Measurements from ENCODE around the gene UAP1L1. TPM values are rescaled to one million over a fixed set of nuclear protein-coding genes. Genes with fewer than 3 reads are reported as not detected.

Gene UAP1L1
- total RNA-seq, 2 donors from 2014 or later = 2.6 to 4.5 TPM

DNA sequence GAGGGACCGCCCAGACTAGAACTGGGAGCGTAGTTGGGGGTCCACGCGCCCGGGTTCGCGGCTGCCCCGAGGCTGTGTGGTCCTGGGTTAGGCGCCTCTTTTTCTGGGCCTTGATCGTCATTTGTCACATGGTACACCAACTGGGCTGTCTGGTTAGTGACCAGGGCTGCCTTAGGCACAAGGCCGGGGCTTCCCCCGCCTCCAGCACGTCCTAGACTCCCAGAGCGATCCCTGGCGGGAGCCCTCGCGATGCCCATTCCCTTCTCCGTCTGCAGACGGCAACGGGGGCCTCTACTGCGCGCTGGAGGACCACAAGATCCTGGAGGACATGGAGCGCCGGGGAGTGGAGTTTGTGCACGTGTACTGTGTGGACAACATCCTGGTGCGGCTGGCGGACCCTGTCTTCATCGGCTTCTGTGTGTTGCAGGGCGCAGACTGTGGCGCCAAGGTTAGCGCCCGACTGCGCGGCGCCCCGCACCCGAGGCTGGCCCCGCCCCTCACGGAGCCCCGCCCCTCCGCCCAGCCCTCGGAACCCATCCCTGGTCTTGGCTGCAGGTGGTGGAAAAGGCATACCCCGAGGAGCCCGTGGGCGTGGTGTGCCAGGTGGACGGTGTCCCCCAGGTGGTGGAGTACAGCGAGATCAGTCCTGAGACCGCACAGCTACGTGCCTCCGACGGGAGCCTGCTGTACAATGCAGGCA lies 1.5 kb downstream of the UAP1L1 start:
- Mint-ChIP-seq H3K4me1 (no peaks in the 10 kb centered on the region), H3K27me3 (ENCODE audit: insufficient read depth) (peaks cover 38% of the 10 kb centered on the region), H3K4me3 (peak overlapping the region; percentile 50), H3K27ac (no peak overlapping the region), H3K36me3 (ENCODE audit: low read depth) (no peaks in the 10 kb centered on the region), H3K9me3 (no peaks in the 10 kb centered on the region)
- H3K27me3 ChIP-seq (ENCODE audit: control insufficient read depth, insufficient read depth, low read length, poor library complexity, severe bottlenecking) = peaks cover 37% of the 10 kb centered on the region
- H3K36me3 ChIP-seq (ENCODE audit: control insufficient read depth, insufficient read depth, low read length) = no peaks in the 10 kb centered on the region
- 42 to 50% methylated on average over 33 to 51 of the region's 51 CpGs for WGBS, 2 experiments (ENCODE audit: insufficient coverage in 1 of 2, insufficient read length in 1 of 2)
- H3K4me3 ChIP-seq (ENCODE audit: low read length) = no peak overlapping the region
- no peak overlapping the region for H3K9ac ChIP-seq (ENCODE audit: extremely low read depth, low read length, poor library complexity, severe bottlenecking)
- DNase-seq = peak; percentile 89
- no peaks in the 10 kb centered on the region for H3K9me3 ChIP-seq (ENCODE audit: control insufficient read depth, low read length)
- no peak overlapping the region for H3K27ac ChIP-seq (ENCODE audit: low read depth, low read length)
- H3K4me1 ChIP-seq (ENCODE audit: control insufficient read depth, insufficient read depth, low read length) = no peaks in the 10 kb centered on the region
- TF ChIP-seq, protein P1, sequence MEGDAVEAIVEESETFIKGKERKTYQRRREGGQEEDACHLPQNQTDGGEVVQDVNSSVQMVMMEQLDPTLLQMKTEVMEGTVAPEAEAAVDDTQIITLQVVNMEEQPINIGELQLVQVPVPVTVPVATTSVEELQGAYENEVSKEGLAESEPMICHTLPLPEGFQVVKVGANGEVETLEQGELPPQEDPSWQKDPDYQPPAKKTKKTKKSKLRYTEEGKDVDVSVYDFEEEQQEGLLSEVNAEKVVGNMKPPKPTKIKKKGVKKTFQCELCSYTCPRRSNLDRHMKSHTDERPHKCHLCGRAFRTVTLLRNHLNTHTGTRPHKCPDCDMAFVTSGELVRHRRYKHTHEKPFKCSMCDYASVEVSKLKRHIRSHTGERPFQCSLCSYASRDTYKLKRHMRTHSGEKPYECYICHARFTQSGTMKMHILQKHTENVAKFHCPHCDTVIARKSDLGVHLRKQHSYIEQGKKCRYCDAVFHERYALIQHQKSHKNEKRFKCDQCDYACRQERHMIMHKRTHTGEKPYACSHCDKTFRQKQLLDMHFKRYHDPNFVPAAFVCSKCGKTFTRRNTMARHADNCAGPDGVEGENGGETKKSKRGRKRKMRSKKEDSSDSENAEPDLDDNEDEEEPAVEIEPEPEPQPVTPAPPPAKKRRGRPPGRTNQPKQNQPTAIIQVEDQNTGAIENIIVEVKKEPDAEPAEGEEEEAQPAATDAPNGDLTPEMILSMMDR (conservative IDR thresholded peaks at IDR 0.05) = no peak

DNA sequence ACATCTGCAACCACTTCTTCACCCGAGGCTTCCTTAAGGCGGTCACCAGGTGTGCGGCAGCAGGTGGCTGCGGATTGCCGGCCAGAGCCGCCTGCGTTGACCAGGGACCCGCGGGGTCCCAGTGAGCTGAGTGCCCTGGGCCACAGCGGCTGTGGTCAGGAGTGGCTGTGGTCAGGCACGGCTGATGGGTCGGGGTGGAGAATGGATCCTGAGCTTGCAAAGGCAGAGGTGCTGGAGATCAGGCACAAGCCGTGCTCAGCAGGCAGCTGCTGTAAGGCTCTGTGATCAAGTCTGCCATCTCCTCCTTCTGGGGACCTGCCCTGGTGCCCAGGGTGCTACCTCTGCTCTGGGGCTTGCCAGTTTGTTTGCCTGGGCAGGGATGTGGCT lies 2.1 kb downstream of the UAP1L1 start:
- Histone ChIP-seq H3K9me3 (ENCODE audit: control insufficient read depth, low read length) (no peaks in the 10 kb centered on the region), H3K9ac (ENCODE audit: extremely low read depth, low read length, poor library complexity, severe bottlenecking) (no peak overlapping the region), H3K4me3 (ENCODE audit: low read length) (no peak overlapping the region), H3K27me3 (ENCODE audit: control insufficient read depth, insufficient read depth, low read length, poor library complexity, severe bottlenecking) (peaks cover 37% of the 10 kb centered on the region), H3K36me3 (ENCODE audit: control insufficient read depth, insufficient read depth, low read length) (no peaks in the 10 kb centered on the region), H3K4me1 (ENCODE audit: control insufficient read depth, insufficient read depth, low read length) (no peaks in the 10 kb centered on the region), H3K27ac (ENCODE audit: low read depth, low read length) (no peak overlapping the region)
- no peaks in the 10 kb centered on the region for H3K36me3 Mint-ChIP-seq (ENCODE audit: low read depth)
- WGBS, 2 experiments (ENCODE audit: insufficient coverage in 1 of 2, insufficient read length in 1 of 2) = 85 to 86% methylated on average over 11 to 13 of the region's 13 CpGs
- peaks cover 36% of the 10 kb centered on the region for H3K27me3 Mint-ChIP-seq (ENCODE audit: insufficient read depth)
- H3K4me1 Mint-ChIP-seq = no peaks in the 10 kb centered on the region
- H3K4me3 Mint-ChIP-seq = no peak overlapping the region
- no peaks in the 10 kb centered on the region for H3K9me3 Mint-ChIP-seq
- no peak for DNase-seq
- no peak overlapping the region for H3K27ac Mint-ChIP-seq
- TF ChIP-seq, protein P1 (conservative IDR thresholded peaks at IDR 0.05) = no peak

DNA sequence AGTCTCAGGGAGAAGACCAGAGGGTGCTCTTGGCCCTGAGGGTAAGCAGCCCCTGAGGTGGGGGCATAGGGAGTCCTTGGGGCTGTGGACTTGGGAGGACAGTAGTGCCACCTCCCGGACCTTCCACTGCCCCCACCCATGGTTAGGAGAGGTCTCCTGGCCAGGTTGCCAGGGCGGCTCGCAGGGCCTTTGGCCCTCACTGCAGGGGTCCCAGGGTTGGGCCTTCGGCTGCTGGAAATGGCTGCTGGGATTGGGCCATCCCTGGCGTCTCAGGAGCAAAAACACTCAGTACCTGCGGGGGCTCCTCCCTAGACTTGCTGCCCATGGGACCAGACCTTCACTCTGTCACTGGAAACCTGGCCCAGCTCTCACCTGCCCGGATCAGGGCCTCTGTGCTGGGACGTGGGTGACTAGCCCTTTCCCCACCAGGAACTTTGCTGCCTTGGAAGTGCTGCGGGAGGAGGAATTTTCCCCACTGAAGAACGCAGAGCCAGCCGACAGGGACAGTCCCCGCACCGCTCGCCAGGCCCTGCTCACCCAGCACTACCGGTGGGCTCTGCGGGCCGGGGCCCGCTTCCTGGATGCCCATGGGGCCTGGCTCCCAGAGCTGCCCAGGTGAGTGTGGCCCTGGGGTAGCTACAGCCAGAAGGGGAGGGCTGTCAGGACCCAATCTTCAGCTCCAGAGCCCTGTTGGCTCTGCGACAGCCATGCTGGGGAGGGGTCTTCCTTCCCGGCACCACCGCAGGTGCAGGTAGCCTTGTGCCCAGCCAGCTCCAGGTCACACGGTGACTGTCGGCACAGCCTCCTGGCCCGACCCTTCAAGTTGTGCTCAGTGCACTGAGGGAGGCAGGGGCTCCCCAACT lies 3.2 kb downstream of the UAP1L1 start:
- Mint-ChIP-seq H3K4me3 (no peak overlapping the region), H3K4me1 (no peaks in the 10 kb centered on the region), H3K9me3 (no peaks in the 10 kb centered on the region), H3K27me3 (ENCODE audit: insufficient read depth) (peaks cover 34% of the 10 kb centered on the region), H3K36me3 (ENCODE audit: low read depth) (no peaks in the 10 kb centered on the region), H3K27ac (no peak overlapping the region)
- Histone ChIP-seq H3K4me3 (ENCODE audit: low read length) (no peak overlapping the region), H3K4me1 (ENCODE audit: control insufficient read depth, insufficient read depth, low read length) (no peaks in the 10 kb centered on the region), H3K9me3 (ENCODE audit: control insufficient read depth, low read length) (no peaks in the 10 kb centered on the region), H3K27ac (ENCODE audit: low read depth, low read length) (no peak overlapping the region), H3K27me3 (ENCODE audit: control insufficient read depth, insufficient read depth, low read length, poor library complexity, severe bottlenecking) (peaks cover 37% of the 10 kb centered on the region), H3K9ac (ENCODE audit: extremely low read depth, low read length, poor library complexity, severe bottlenecking) (no peak overlapping the region), H3K36me3 (ENCODE audit: control insufficient read depth, insufficient read depth, low read length) (no peaks in the 10 kb centered on the region)
- TF ChIP-seq, protein P1 (conservative IDR thresholded peaks at IDR 0.05) = no peak
- DNase-seq = peak; percentile 46
- 89 to 94% methylated on average over 20 to 24 of the region's 24 CpGs for WGBS, 2 experiments (ENCODE audit: insufficient coverage in 1 of 2, insufficient read length in 1 of 2)
